Body of pancreas (tissue), 4 donors: ENCODE measurements around the gene OMD. TPM values are rescaled to one million over a fixed set of nuclear protein-coding genes. Genes with fewer than 3 reads are reported as not detected.

Source experiments
- ATAC-seq: fragments of 150-250 bp; one replicate; pipeline ENCODE4 v1.9.1; 2016
- DNase-seq, 4 donors: peaks; one replicate each; pipeline ENCODE4 v3.0.0-alpha.2; 2019
- H3K27ac ChIP-seq, 4 donors: fragments of 200-600 bp; sonication (generic); 1 replicate in 3 of 4; 2 replicates in 1 of 4; pipeline versions ENCODE4 v1.5.1 to v1.6.1; 2016 to 2019; ENCODE audit warnings: mild to moderate bottlenecking in 1 of 4, mixed read lengths in 1 of 4, moderate library complexity in 1 of 4
- H3K27me3 ChIP-seq, 2 donors: fragments of 200-600 bp; sonication (generic); one replicate each; pipeline ENCODE4 v1.6.0; 2016; ENCODE audit warnings: mild to moderate bottlenecking in 1 of 2
- H3K36me3 ChIP-seq, 2 donors: fragments of 200-600 bp; sonication (generic); replicated peaks in 1 of 2; 2 replicates each; pipeline ENCODE4 v1.5.1; 2016; ENCODE audit warnings: low read depth in 2 of 2; ENCODE audit not compliant: insufficient read depth in 1 of 2
- H3K4me1 ChIP-seq: fragments of 200-600 bp; sonication (generic); one replicate; pipeline ENCODE4 v1.6.0; 2016
- H3K4me3 ChIP-seq, 2 donors: fragments of 200-600 bp; sonication (generic); 1 replicate in 1 of 2; 2 replicates in 1 of 2; pipeline ENCODE4 v1.5.1; 2016 to 2019
- H3K9me3 ChIP-seq, 3 donors: fragments of 200-600 bp; sonication (generic); 1 replicate in 2 of 3; 2 replicates in 1 of 3; pipeline ENCODE4 v1.5.1; 2016
- CTCF ChIP-seq, 7 experiments: fragments of 450-650 bp in 4 of 7; fragments of 200-600 bp in 3 of 7; sonication (generic) in 3 of 7; IDR thresholded peaks; one replicate each; pipeline ENCODE4 v1.5.1; 2016 to 2019; ENCODE audit warnings: antibody characterized with exemption in 7 of 7
- POLR2A ChIP-seq, 3 donors: fragments of 450-650 bp; IDR thresholded peaks; one replicate each; pipeline ENCODE4 v1.6.1; 2016; ENCODE audit warnings: antibody characterized with exemption in 3 of 3, mild to moderate bottlenecking in 2 of 3
- WGBS, 2 donors: methylation state at CpG; one replicate each; pipeline ENCODE4 v1.1.5; 2017; 5-methylcytosine and 5-hydroxymethylcytosine counted together
- intact Hi-C: fragments of 100-400 bp; cut with DNase I; formaldehyde crosslinking; loops from one replicate; pipeline ENCODE4 v1.15.1; 2023
- total RNA-seq, 2 donors: library from RNA; depleted of rRNA; stranded (reverse); fragments of >200 nt; gene quantifications; one replicate each; pipeline ENCODE4 v1.1.0, GENCODE V29; 2016

The OMD gene
- total RNA-seq, 2 donors from 2014 or later: 0.33 to 4.9 TPM

- intact Hi-C loops: no loop called here
- no peak overlapping the region for H3K27ac ChIP-seq
- no peak for DNase-seq
- H3K4me1 ChIP-seq: no peaks in the 10 kb centered on the region
- no peaks in the 10 kb centered on the region for H3K36me3 ChIP-seq
- H3K9me3 ChIP-seq: no peaks in the 10 kb centered on the region
- ATAC-seq: no peak
- WGBS, 2 donors: 88 to 89% methylated on average over 2 of the region's 2 CpGs
- no peaks in the 10 kb centered on the region for H3K27me3 ChIP-seq
- no peak for TF ChIP-seq POLR2A (IDR thresholded peaks at IDR 0.05)
- TF ChIP-seq CTCF (IDR thresholded peaks at IDR 0.05): no peak
- H3K4me3 ChIP-seq: no peak overlapping the region
Observed at GRCh38 chr9:92381775-92382174, 42.5 kb downstream of the OMD start.

- no peak overlapping the region for H3K27ac ChIP-seq
- no peak for ATAC-seq
Observed at GRCh38 chr9:92380603-92381002, 43.7 kb downstream of the OMD start.

GRCh38 chr9:92378865-92379560 lies 45.3 kb downstream of the OMD start:
- H3K27ac ChIP-seq: no peak overlapping the region
- WGBS, 2 donors: 68 to 73% methylated on average over 7 of the region's 7 CpGs
- no peak for TF ChIP-seq POLR2A (IDR thresholded peaks at IDR 0.05)
- TF ChIP-seq CTCF (IDR thresholded peaks at IDR 0.05): no peak

More at GRCh38 chr9:92380603-92381002, 43.7 kb downstream of the OMD start:
- Histone ChIP-seq H3K4me1 (no peaks in the 10 kb centered on the region), H3K27me3 (no peaks in the 10 kb centered on the region), H3K4me3 (no peak overlapping the region), H3K9me3 (no peaks in the 10 kb centered on the region), H3K36me3 (no peaks in the 10 kb centered on the region)
- WGBS, 2 donors: 90 to 98% methylated on average over 2 of the region's 2 CpGs
- TF ChIP-seq CTCF (IDR thresholded peaks at IDR 0.05): no peak
- no peak for TF ChIP-seq POLR2A (IDR thresholded peaks at IDR 0.05)
- DNase-seq: no peak
- intact Hi-C loops: no loop called here

GRCh38 chr9:92377876-92378275 lies 46.4 kb downstream of the OMD start:
- no peaks in the 10 kb centered on the region for H3K27me3 ChIP-seq
- TF ChIP-seq CTCF (IDR thresholded peaks at IDR 0.05) (no peak), POLR2A (IDR thresholded peaks at IDR 0.05) (no peak)
- ATAC-seq: no peak
- intact Hi-C loops: no loop called here
- H3K36me3 ChIP-seq: no peaks in the 10 kb centered on the region
- H3K4me3 ChIP-seq: no peak overlapping the region
- no peaks in the 10 kb centered on the region for H3K4me1 ChIP-seq
- WGBS, 2 donors: 70 to 76% methylated on average over 2 of the region's 2 CpGs
- H3K9me3 ChIP-seq: no peaks in the 10 kb centered on the region
- DNase-seq: no peak
- H3K27ac ChIP-seq: no peak overlapping the region

More at GRCh38 chr9:92378865-92379560, 45.3 kb downstream of the OMD start:
- Histone ChIP-seq H3K4me3 (no peak overlapping the region), H3K4me1 (no peaks in the 10 kb centered on the region), H3K36me3 (no peaks in the 10 kb centered on the region), H3K27me3 (no peaks in the 10 kb centered on the region), H3K9me3 (no peaks in the 10 kb centered on the region)
- intact Hi-C loops: no loop called here
- ATAC-seq (no peak), DNase-seq (no peak)

- WGBS, 2 donors: 88 to 98% methylated on average over 2 of the region's 2 CpGs
- Histone ChIP-seq H3K27me3 (no peaks in the 10 kb centered on the region), H3K9me3 (no peaks in the 10 kb centered on the region), H3K4me3 (no peak overlapping the region), H3K4me1 (no peaks in the 10 kb centered on the region), H3K36me3 (no peaks in the 10 kb centered on the region), H3K27ac (no peak overlapping the region)
- TF ChIP-seq POLR2A (IDR thresholded peaks at IDR 0.05) (no peak), CTCF (IDR thresholded peaks at IDR 0.05) (no peak)
- ATAC-seq (no peak), DNase-seq (no peak)
- intact Hi-C loops: no loop called here
Observed at GRCh38 chr9:92373167-92373566, 51.1 kb downstream of the OMD start.
